ENCODE results near the gene ST3GAL5.

- TF ChIP-seq CTCF (IDR thresholded peaks at IDR 0.05) (no peak), POLR2AphosphoS5 (IDR thresholded peaks at IDR 0.05) (no peak), POLR2A (IDR thresholded peaks at IDR 0.05) (no peak)
Measured at GRCh38 chr2:85899849-85900248, 11.1 kb upstream of the ST3GAL5 start.

Data from prostate gland (tissue), 2 donors.